K562 (cell line): ENCODE data around the gene HOXB4. TPM values are rescaled to one million over a fixed set of nuclear protein-coding genes. Genes with fewer than 3 reads are reported as not detected.

Experiments used
- BMI1 ChIP-seq: fragments of 150-350 bp; IDR thresholded peaks from 2 replicates; pipeline ENCODE4 v1.6.1; 2014; ENCODE audit warnings: low read length
- BRF2 ChIP-seq: IDR thresholded peaks from 3 replicates; pipeline ENCODE4 v1.6.1; 2011; ENCODE audit warnings: borderline replicate concordance, mild to moderate bottlenecking; ENCODE audit not compliant: insufficient read length, insufficient read depth
- CHCHD3 ChIP-seq: fragments of 250-450 bp; sonication (Bioruptor Pico); IDR thresholded peaks from 2 replicates; pipeline ENCODE4 v2.1.2; 2022; ENCODE audit warnings: mild to moderate bottlenecking
- CTBP1 ChIP-seq: fragments of 450-650 bp; IDR thresholded peaks from 2 replicates; pipeline ENCODE4 v1.6.1; 2016; ENCODE audit warnings: borderline replicate concordance
- CXXC5 ChIP-seq: fragments of 250-450 bp; sonication (Bioruptor Pico); IDR thresholded peaks from 2 replicates; pipeline ENCODE4 v1.8.0; 2022; ENCODE audit warnings: inconsistent platforms, mild to moderate bottlenecking, moderate library complexity
- ELK3 ChIP-seq: fragments of 450-650 bp; formaldehyde crosslinking; IDR thresholded peaks from 2 replicates; pipeline ENCODE4 v1.4.0; 2020; ENCODE audit warnings: mild to moderate bottlenecking
- FOS ChIP-seq: IDR thresholded peaks from 3 replicates; pipeline ENCODE4 v1.6.1; 2011; ENCODE audit not compliant: insufficient read length; ENCODE audit errors: extremely low read depth
- GABPA ChIP-seq: fragments of 200-800 bp; sonication (Bioruptor generic); conservative IDR thresholded peaks from 2 replicates; pipeline ENCODE4 v1.6.1; 2016; ENCODE audit warnings: low read depth, missing genetic modification characterization, missing compliant biosample characterization
- GABPB1 ChIP-seq: sonication (generic); formaldehyde crosslinking; IDR thresholded peaks from 2 replicates; pipeline ENCODE4 v1.8.0; 2022; ENCODE audit warnings: mild to moderate bottlenecking, missing genetic modification reagents
- HDAC3 ChIP-seq: fragments of 450-650 bp; IDR thresholded peaks from 2 replicates; pipeline ENCODE4 v1.6.1; 2018; ENCODE audit warnings: borderline replicate concordance, mild to moderate bottlenecking, moderate library complexity; ENCODE audit not compliant: partially characterized antibody
- HDAC8 ChIP-seq: fragments of 450-650 bp; IDR thresholded peaks from 2 replicates; pipeline ENCODE4 v1.6.1; 2016; ENCODE audit warnings: mild to moderate bottlenecking, missing genetic modification characterization, moderate library complexity, missing compliant biosample characterization
- JUNB ChIP-seq: fragments of 450-650 bp; formaldehyde crosslinking; conservative IDR thresholded peaks from 2 replicates; pipeline ENCODE4 v1.4.0; 2020; ENCODE audit warnings: mild to moderate bottlenecking
- KLF16 ChIP-seq: IDR thresholded peaks from 2 replicates; pipeline ENCODE4 v1.6.1; 2016; ENCODE audit warnings: antibody characterized with exemption
- MTA2 ChIP-seq: fragments of 450-650 bp; IDR thresholded peaks from 2 replicates; pipeline ENCODE4 v1.6.1; 2016; ENCODE audit warnings: low read depth
- PTBP1 ChIP-seq: fragments of 200-400 bp; formaldehyde crosslinking; IDR thresholded peaks from 2 replicates; pipeline ENCODE4 v1.6.1; 2017; ENCODE audit warnings: low read depth, low read length
- STAT6 ChIP-seq: sonication (generic); formaldehyde crosslinking; IDR thresholded peaks from 2 replicates; pipeline ENCODE4 v1.8.1; 2023; ENCODE audit warnings: mild to moderate bottlenecking, missing genetic modification reagents
- TCFL5 ChIP-seq: fragments of 250-450 bp; sonication (Bioruptor Pico); conservative IDR thresholded peaks from 2 replicates; pipeline ENCODE4 v1.6.1; 2021; ENCODE audit warnings: mild to moderate bottlenecking, moderate library complexity, matching md5 sums
- TSC22D4 ChIP-seq: fragments of 450-650 bp; IDR thresholded peaks from 2 replicates; pipeline ENCODE4 v1.6.1; 2016; ENCODE audit warnings: missing genetic modification characterization, missing biosample characterization, control low read depth
- XRCC5 ChIP-seq: fragments of 200-400 bp; formaldehyde crosslinking; IDR thresholded peaks from 2 replicates; pipeline ENCODE4 v1.6.1; 2017; ENCODE audit warnings: low read depth, mild to moderate bottlenecking, low read length
- ZNF253 ChIP-seq: fragments of 250-450 bp; sonication (Bioruptor Pico); conservative IDR thresholded peaks from 2 replicates; pipeline ENCODE4 v1.6.1; 2021; ENCODE audit warnings: mild to moderate bottlenecking
- ZNF3 ChIP-seq: fragments of 250-450 bp; sonication (Bioruptor Pico); IDR thresholded peaks from 2 replicates; pipeline ENCODE4 v1.5.0; 2021; ENCODE audit warnings: mild to moderate bottlenecking, moderate library complexity
- ZNF445 ChIP-seq: fragments of 250-450 bp; sonication (Bioruptor Pico); IDR thresholded peaks from 2 replicates; pipeline ENCODE4 v1.4.0; 2020; ENCODE audit warnings: low read depth, mild to moderate bottlenecking, moderate library complexity
- polyA plus RNA-seq, 8 experiments: library from polyadenylated mRNA; depleted of rRNA in 4 of 8; stranded (reverse) in 5 of 8; unstranded in 3 of 8; fragments of >200 nt; fragmentation: Nextera tagmentation in 2 of 8; fragmentation: Illumina TruSeq in 1 of 8; extraction: Ambion mirVana in 2 of 8; extraction: Trizol in 1 of 8; gene quantifications; 2 replicates each; pipeline versions ENCODE4 v1.2.1 to v1.2.3, GENCODE V29; 2011 to 2014; ENCODE audit warnings: inconsistent platforms in 1 of 8, missing spikeins in 1 of 8
- total RNA-seq, 7 experiments: library from RNA; depleted of rRNA in 6 of 7; stranded (reverse); fragments of >200 nt in 6 of 7; fragmentation: Illumina TruSeq in 2 of 7; extraction: Trizol in 2 of 7; gene quantifications; 2 replicates each; pipeline versions ENCODE4 v1.2.1 to v1.2.3, GENCODE V29; 2011 to 2021; ENCODE audit warnings: low replicate concordance in 1 of 7
- TF ChIP-seq, protein P1 (sequence below): IDR thresholded peaks from 2 replicates; pipeline ENCODE4 v1.6.1; 2016; ENCODE audit warnings: missing genetic modification characterization, missing compliant biosample characterization

Gene HOXB4
- total and polyA plus RNA-seq, 9 of the 15 experiments (the other 6 are each of a cell fraction or from before 2014, with no cell fraction given) = 1.6 to 34.9 (median 14.9) TPM

DNA sequence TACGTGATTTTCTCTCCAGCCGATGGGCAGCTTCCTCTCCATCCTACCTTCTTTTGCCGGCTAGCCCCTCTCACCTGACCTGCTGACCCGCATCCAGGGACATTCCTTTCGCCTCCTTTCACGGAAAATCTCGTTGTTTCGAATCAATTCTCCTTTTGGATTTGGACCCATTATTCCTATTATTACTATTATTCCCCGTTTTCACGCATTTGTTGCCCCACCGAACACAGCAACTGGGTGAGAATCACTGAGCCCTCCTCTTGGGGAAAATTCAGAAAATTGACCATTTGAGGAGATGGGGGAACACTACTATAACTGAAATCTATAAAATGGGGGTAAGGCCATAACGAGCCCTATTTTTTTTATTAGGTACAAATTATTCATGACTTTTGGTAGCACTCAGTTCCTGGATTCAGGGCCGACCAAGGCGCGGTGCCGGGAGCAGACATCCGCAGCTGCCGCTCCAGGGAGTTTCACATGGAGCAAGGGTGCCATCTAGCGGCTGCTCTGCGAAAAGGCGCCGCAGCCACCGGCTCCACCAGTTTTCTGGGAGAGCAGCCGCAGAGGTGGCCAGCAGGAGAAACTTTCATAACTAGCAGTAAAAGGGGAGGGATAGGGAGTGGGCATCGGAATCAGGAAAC lies 40.2 kb upstream of the HOXB4 start (continued):
- no peak for TF ChIP-seq CXXC5
- peak; percentile 86; the same call in 1 of the 2 replicates for TF ChIP-seq XRCC5
- TF ChIP-seq HDAC3 = no peak
- TF ChIP-seq GABPB1 (CRISPR knock-in tag) = no peak
- no peak for TF ChIP-seq ZNF445
- TF ChIP-seq BRF2 = no peak
- no peak; the same call in 1 of the 2 replicates for TF ChIP-seq MTA2
- TF ChIP-seq BMI1 = 0 out of 2 replicates have a peak, but pooled peaks have one; percentile 20
- TF ChIP-seq TCFL5 = no peak
- TF ChIP-seq PTBP1 = no peak
- no peak for TF ChIP-seq HDAC8 (tag)
- no peak for TF ChIP-seq CHCHD3
- TF ChIP-seq STAT6 (CRISPR knock-in tag) = no peak
- no peak for TF ChIP-seq ELK3 (CRISPR knock-in tag)
- no peak for TF ChIP-seq GABPA (tag)
- TF ChIP-seq KLF16 = 0 out of 2 replicates have a peak, but pooled peaks have one; percentile 25
- no peak for TF ChIP-seq JUNB (CRISPR knock-in tag)
- TF ChIP-seq ZNF3 (CRISPR knock-in tag) = no peak
- no peak for TF ChIP-seq FOS
- TF ChIP-seq, protein P1, sequence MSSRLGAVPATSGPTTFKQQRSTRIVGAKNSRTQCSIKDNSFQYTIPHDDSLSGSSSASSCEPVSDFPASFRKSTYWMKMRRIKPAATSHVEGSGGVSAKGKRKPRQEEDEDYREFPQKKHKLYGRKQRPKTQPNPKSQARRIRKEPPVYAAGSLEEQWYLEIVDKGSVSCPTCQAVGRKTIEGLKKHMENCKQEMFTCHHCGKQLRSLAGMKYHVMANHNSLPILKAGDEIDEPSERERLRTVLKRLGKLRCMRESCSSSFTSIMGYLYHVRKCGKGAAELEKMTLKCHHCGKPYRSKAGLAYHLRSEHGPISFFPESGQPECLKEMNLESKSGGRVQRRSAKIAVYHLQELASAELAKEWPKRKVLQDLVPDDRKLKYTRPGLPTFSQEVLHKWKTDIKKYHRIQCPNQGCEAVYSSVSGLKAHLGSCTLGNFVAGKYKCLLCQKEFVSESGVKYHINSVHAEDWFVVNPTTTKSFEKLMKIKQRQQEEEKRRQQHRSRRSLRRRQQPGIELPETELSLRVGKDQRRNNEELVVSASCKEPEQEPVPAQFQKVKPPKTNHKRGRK (tag) = no peak
- TF ChIP-seq TSC22D4 (tag) = no peak
- peak; percentile 55; the same call in 1 of the 2 replicates for TF ChIP-seq CTBP1
- TF ChIP-seq ZNF253 (CRISPR knock-in tag) = no peak
